DMS153 treated with DMSO at 0.1 percent for 48 hours (cell line): ENCODE results near the gene SLC48A1.
A peak's percentile ranks its signal among the peaks of the same experiment; 100 is the strongest.

Experiments used
- DNase-seq: peaks from one replicate; lab custom pipeline; 2025; ENCODE audit not compliant: unreplicated experiment; lab: John Stamatoyannopoulos, UW

The SLC48A1 gene

DNA sequence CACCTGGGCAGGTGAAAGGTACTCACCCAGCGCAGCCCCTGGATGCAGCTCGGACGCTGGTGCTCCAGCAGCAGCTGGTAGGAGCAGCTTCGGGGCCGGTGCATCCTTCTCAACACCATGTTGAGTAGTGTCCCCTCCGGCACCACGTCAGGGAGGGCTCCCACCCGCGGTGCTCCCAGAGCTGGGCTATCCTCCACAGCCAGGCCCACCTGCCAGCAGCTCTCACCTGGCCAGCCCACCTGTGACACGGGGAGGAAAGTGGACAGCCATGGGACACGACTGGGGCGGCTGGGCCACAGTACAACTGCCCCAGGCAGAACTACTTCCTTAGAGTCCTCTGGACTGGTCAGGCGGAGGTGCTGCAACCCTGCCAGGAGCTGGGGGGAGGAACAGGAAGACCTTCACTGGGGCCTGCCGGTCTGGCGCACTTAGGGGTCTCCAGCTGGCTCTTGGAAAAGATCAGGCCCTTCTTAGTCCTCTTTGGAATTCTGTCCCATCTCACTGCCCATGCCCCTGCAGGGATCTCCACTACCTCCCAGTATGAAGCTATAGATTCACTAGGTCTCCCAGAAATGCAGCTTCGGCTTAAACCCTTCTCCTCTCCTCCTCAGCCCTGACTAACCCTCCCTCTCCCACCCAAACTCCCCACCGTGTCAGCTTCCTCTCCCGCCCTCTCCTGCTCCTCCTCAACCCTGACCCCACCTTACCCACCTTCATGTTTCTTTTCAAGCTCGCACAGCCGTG lies 15.0 kb upstream of the SLC48A1 start:
- DNase-seq: no peak

DNA sequence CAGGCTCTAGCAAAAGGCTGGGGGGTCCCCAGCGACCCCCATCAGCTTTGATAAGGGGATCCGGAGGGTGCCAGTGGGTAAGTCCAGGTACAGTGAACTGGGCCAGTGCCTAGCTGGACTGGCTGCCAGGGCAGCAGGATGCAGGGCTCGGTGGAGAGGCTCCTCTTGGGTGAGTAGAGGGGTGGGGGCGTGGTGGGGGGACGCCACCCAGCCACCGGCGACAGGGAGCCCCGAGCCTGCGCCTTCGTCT lies 14.5 kb upstream of the SLC48A1 start:
- no peak for DNase-seq

DNA sequence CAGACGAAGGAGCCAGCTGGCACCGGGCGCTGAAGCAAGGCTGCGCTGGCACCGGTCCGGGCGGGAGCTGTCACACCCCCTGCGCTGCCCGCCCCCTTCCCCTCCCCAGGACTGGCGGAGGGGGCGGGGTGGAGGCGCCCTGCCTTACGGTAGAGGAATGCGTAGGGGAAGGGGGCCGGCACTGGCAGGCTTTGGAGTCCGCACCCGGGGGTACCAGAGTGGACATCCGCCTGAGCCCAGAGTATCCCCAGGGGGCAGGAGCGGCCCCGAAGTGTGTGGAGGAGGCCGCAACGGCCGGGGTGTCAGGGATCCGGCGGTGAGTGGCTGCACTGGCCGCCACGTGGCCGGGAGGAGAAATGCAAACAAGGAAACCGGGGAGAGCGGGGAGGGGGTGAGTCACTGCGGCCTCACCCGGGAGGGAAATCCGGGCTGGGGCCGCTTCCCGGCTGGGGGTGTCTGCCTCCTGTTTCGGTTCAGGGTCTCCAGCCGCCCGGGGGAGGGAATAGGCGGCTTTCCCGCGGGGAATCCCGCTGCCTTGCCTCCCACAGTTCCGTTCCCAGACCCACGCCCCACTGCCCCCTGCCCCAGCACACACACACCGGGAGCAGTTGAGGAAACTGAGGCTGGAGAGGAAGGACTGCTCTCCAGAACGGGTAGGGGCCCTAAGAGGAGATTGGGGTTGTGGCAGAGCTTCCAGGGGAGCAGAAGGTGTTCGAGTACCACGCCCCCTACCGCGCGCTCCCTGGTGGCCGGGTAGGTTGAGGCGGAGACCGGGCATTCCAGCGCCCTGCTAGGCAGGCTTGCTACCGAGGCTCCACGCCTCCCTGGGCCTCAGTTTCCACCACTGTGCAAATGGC lies 14.0 kb upstream of the SLC48A1 start, which contains the start of gene RAPGEF3:
RAPGEF3 (minus strand) TSS at position 47 of the 857 bp plus-strand sequence. CDS start 324 bp downstream, outside the sequence.
- DNase-seq: peak; percentile 33

DNA sequence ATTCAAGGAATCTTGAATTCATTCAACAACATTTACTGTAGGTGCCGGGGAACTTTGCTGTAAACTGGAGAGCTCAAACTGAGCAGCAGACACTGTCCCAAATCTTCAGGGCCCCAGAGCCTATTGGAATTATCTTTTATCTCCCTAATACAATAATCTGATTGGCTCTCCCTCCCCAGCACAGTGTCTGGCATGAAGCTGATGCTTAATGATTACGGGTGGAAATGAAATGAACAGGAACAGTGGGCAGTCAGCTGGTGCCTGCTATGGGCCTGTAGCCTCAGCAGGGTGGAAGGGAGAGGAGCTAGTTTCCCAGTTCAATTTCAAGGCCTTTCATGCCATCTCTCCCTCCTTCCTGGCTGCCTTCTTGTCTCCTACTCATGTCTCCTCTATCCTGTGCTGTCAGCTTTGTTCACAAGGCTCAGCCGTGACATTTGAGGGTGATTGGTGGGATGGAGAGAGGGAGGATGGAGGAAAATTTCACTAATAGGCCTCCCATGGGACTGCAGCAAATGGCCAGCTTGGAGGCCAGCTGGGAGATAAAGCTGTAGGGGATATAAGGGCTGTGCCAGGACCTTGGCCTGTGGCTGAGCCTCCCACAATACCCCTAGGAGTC lies 10.1 kb upstream of the SLC48A1 start:
- DNase-seq: no peak

DNA sequence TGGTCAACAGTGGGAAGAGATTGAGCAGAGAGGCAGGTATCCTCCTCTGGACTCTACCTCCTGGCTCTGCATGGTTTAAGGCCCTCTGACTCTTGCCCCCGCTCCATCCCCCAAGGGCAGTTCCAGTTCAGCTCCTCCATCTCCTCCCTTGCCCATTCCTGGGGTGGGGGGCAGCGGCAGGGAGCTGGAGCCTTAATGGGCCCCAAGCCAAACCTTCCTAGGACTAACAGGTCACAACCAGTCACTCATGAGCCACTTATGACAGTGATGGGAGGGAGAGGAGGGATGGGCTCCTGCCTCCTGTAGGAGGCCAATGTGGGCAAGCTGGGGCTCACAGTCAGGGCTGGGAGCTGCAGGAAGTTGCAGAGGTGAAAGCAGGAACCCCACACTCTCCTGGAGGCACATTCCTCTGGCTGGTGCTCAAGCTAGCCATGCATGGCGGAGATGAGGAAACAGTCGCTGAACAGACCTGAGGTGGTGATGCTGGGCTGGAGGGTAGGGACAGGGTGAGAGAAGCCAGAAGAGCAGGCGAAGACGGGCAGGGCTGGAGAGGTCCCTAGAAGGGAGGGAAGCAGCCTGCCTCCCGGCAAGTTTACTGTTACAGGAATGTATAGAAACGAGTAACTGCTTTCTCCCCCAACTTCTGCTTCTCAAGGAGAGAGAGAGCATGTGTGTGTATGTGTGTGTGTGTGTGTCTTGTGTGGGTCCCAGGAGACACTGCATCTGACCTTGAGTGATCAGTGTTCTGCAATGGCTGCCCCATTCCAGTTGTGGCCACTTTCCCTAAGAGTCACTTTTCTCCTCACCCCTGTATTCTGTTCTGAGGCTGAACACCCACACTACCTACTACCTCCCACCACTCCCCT lies 9.3 kb upstream of the SLC48A1 start:
- no peak for DNase-seq

DNA sequence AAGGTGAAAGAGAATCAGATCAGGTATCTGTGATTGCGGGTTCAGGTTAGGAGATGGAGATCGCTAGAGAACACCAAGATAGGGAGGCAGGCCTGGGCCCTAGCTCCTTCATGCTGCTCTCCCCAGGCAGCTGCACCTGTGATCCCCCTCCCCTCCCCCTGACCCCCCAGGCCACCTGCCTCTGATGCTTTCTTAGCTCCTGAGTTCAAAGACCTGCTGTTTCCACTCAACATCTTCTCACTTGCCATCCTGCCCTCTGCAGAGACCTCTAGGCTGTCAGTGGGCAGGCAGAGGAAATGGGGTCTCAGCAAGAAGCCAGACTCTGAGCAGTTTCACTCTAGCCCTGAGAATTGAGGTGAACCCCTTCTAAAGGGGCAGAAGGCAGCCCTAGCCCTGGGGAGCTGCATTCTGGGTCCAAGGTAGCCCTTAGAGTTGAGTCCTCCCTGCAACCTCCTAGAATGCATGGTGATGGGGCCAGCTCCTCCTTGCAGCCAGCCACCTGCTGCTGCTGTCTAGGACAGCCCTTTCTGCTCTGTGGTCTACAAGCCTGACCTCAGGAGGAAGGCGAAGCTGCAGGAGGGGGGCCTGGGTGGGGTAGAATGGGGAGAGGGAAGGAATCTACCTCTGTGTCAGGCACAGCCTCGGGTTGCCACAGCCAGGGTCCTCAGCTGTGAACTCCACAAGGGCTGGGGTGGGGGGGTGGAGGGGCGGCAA lies 6.4 kb upstream of the SLC48A1 start:
- DNase-seq: no peak

DNA sequence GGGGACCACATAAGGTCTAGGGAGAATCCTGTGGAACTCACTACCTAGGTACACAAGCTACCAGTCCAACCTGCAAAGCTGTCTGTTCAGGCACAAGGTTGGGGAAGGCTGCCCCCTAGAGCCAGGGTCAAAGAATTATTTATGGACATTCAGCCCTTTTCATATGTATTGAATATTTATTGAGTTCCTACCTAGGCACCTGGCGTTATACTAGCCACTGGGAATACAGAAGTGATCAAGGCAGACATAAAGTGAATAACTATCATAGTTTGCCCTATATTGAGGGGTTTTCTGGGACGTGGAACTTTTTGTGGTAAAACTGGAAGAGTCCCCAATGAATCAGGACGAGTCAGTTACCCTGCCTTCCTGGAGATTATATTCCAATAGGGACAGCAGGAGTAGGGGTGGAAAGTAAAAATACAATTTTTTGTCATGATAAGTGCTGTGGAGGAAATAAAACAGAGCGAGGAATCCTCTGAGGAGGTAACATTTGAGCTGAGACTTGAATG lies 5.8 kb upstream of the SLC48A1 start:
- peak; percentile 36 for DNase-seq

DNA sequence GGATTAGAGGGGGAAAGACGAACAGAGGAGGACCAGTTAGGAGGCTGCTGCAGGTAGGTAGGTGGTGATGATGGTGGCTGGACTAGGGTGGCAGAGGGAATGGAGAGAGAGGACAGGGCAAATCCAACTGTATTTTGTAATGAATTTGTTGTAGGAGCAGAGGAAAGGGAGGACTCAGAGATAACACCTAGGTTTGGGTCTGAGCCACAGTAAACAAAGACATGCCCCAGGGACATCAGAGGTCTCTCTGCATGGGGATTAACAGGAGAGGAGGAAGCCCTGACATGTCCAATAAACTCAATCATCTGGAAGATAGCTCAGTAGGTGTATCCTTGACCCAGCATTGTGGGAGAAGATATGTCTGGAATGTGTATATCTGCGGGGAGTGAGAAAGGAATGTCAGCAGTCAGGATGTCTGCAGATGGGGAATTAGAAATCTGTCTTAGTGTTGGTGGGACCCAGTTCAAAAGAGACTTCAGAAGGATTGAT lies 4.7 kb upstream of the SLC48A1 start:
- no peak for DNase-seq

DNA sequence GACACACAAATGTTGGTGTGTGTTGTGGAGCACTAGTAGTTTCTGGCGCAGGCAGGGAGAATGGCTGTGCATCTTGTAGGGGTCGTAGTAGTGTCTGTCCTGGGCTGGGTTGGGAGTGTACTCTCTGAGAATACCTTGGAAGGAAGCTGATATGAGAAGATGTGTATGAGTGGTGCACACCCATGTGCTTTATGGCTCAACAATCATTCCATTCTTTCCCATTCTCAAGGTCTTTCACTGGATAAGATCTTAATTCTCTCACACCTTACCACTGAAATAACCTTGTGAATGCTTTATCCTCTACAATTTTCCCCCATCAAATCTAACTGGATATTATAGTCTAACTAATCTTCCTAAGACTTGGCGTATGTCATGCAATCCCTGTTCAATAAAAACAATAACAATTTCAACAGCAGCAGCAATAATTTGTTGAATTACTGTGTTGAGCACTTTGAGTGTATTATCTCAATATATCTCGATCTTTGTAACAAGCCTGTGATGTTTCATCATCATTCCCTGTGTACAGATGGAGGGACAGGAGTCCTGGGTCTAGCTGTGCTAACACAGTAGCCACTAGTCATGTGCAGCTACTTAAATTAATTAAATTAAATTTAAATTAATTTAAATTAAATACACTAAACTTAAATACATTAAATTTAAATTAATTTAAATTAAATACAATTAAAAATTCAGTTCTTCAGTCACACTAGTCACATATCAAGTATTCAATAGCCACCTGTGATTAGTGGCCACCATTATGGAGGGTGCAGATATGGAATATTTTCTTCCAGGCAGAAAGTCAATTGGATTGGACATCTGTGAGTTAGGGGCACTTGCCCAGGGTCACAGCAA lies 3.6 kb upstream of the SLC48A1 start:
- DNase-seq: no peak

DNA sequence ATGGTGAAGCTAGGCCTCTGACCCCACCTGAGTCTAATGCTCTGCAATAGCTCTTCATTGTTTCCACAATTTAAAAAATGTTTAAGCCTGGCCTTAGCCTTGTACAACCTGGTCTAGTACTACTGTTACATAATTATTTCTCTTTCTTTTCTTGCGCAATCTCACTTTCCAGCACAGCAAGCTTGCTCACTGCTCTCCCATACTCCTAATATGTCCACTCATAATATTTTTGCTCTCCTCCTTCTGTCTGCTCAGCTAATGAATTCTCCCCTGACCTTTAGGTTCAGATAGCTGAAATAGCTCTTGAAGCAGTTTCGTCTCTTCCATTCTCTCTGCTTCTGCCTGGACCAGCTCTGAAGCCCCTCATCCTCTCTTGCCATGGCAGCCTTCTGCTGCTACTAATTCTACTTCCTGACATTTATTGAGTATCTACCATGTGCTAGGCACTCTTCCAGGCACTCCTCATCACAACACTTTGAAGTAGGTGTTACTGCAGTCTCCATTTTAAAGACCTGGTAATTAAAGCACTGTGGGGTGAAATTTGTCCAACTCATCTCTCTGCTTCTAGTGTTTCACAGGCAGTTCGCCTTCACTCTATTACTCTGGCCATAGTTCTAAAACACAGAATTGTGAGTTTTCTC lies 2.8 kb upstream of the SLC48A1 start:
- DNase-seq: no peak

DNA sequence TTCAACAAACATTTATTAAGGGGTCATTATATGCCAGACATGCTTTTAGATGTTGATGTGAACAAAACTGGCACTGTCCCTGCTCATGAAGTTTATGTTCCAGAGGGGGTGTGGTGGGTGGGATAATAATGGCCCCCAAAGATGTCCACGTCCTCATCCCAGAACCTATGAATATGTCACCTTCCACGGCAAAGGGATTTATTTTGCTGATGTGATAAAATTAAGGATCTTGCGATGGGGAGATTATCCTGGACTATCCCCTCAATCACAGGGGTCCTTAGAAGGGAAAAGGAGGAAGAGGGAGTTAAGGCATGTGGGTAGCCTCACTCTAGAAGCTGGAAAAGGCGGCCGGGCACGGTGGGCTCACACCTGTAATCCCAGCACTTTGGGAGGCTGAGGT lies 1.7 kb upstream of the SLC48A1 start:
- no peak for DNase-seq

DNA sequence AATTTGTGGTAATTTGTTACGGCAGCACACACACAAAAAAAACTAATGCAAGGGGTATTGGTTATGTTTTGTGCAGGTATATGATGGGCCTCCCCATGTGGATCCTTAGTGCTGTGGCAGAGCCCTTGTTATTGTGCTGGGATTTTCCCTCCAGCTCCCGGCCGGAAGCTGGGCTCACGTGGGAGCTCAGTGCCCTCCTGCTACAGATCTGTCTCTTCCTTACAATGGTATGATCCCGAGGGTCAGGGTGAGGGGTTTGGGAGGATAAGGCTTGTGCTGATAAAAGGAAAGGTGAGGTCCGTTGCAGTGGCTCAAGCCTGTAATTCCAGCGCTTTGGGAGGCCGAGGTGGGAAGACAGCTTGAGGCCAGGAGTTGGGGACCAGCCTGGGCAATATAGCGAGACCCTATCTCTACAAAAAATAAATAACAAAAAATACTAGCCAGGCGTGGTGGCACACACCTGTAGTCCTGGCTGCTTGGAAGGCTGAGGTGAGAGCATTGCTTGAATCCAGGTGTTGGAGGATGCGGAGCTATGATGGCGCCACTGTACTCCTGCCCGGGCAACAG lies 861 bp upstream of the SLC48A1 start:
- no peak for DNase-seq

DNA sequence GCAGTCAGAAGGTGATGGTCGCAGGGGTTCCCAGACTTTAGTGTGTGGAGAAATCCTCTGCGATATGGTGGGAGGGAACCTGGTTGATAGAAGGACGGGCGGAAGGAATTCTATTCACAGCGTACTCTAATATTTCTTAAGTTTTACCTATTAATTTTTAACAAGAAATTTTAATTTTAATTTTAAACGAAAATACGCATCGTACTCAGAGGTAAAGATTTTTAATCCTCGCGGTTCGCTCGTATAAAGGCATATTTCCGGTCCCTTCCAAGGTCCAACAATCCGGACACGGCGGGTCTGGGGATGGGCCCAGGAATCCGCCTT lies 338 bp upstream of the SLC48A1 start:
- no peak for DNase-seq

DNA sequence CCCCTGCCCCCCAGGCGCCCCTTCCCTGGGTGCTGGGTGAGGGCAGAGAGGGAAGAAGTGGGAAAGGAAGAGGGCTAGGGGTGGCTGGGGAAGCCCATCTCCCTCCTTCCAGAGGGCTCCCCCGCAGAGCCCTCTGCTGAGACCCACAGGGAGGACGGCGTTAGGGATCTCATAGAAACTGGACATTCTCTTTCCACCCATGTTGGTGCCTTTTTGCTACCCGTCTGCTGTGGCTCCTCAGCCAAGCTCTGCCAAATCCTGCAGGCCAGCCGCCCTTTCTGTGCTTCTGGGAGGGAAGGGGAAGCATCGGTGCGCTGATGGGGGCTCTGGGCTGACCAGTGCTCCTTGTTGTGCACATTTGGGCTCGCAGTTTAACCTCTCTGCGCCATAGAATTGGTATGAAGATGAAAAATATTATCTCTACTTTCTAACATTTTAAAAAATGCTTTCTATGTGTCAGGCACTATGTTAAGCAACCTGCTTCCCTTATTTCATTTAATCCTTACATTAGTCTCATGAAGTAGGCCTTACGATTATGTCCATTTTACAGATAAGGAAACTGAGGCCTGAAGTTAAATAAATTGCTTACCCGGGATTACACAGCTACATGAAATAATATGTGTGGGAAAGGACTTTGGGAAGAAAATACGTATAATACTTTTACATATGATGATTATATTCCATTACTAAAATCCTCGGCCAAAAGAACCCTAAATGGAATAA lies 981 bp downstream of the SLC48A1 start:
- DNase-seq: no peak

DNA sequence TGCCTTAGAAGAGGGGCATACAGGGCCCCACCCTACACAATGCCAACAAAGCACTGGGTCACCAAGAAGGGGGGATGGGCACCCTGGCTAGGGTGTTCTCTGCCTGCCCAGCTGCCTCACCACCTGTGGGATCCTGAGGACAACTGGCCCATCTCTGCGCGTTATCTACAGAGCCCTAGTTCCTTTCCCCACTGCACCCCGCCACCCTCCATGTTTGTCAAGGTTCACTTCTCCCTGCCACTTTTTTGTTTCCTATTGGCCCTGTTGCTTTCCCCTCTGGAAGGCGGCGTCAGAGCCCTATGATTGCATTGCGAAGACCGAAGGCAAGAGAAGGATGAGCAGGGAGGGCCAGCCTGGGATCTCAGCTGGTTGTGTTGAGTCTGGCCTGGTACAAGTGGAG lies 1.6 kb downstream of the SLC48A1 start:
- no peak for DNase-seq

DNA sequence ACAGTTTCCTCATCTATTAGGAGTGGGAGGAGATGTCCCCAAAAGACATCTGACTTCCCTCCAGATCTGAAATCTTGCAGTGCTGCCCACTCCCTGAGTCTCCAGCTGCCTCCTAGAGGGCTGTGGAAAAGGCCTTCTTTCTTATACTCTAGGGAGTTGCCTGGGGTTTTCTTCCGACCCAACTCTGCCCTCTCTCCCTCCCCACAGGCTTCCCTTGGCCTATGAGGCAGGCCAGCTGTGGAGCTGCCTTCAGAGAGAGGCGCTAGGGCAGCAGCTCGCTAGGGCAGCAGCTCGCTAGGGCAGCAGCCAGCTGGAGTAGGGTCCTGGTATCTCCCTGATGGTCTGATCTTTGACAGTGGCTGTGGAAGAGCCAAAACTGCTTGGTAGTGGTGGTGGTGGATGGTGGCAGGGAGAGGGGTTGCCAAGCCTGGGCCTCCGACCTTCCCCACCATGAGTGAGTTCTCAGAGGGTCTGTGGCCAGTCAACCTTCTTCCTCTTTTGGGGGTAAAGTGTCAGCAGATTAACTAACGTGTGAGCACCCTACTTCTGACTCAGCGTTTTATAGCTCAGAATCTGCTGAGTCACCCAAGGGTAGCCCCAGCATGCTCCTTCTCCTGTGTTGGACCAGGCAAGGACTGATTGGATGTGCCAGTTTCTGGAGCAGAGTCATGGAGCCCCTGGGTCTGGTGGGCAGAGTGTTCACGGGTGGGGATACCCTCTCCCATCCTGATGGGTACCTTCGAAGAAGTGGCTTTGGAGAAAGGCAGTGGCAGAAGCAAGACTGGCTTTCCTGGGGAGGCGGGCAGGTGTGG lies 2.3 kb downstream of the SLC48A1 start:
- no peak for DNase-seq

DNA sequence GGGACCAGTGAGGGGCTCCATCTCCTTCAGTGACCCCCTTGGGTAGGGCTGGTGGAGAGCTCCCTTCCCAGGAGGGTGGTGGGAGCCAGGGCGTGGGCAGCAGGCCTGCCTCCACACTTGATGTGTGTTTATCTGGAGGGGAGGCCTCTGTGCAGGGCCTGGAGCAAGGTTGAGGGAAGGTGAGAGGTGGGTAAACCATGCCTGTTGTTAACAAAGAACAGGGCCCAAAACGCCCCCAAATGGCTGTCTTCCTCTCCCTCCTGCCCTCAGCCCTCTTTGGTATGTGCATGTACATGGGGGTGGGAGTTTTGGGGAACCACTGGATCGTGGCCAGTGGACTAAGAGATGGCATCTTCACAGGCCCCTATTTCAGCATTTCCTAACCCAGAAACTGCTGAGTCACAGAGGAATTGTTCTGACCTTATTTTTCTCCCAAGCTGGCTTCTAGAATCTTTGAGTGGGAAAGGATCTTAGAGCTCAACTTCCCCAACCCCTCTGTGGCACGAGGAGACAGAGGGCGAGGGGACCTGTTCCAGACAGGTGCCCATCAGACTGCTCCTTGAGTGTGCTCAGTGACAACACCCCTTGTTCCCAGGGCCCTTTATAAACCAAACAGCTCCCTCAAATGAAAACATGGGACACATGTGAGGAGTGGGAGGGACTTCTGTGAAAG lies 3.6 kb downstream of the SLC48A1 start:
- no peak for DNase-seq
